Ovary (tissue), 9 donors: Measurements from ENCODE around the gene ZBED1. TPM values are rescaled to one million over a fixed set of nuclear protein-coding genes. Genes with fewer than 3 reads are reported as not detected.
"Not testable (repeated sequence)": the region's sequence is repeated elsewhere in the genome, so short reads cannot be mapped to it uniquely, and the experiment has no call there.

Source experiments
- DNase-seq, 5 donors: peaks; one replicate each; pipeline ENCODE4 v3.0.0-alpha.2; 2019 to 2020
- H3K27ac ChIP-seq, 2 donors: fragments of 200-600 bp; one replicate each; pipeline versions ENCODE4 v1.5.1 to v1.8.0; 2019 to 2022
- H3K27me3 ChIP-seq: fragments of 200-600 bp; one replicate; pipeline ENCODE4 v1.8.0; 2022
- H3K36me3 ChIP-seq: fragments of 200-600 bp; sonication (generic); one replicate; pipeline ENCODE4 v1.5.1; 2019
- H3K4me1 ChIP-seq: one replicate; pipeline ENCODE4 v1.8.1; 2013; ENCODE audit warnings: mild to moderate bottlenecking, moderate library complexity; ENCODE audit not compliant: insufficient read depth
- H3K4me3 ChIP-seq: fragments of 200-600 bp; sonication (generic); one replicate; pipeline ENCODE4 v1.5.1; 2017
- H3K9me3 ChIP-seq, 2 donors: fragments of 200-600 bp in 1 of 2; sonication (generic) in 1 of 2; one replicate each; pipeline versions ENCODE4 v1.5.1 to v1.8.1; 2013 to 2019; ENCODE audit warnings: mild to moderate bottlenecking in 1 of 2, moderate library complexity in 1 of 2
- EP300 ChIP-seq: sonication (generic); formaldehyde crosslinking; IDR thresholded peaks from one replicate; pipeline ENCODE4 v1.6.1; 2017; ENCODE audit warnings: antibody characterized with exemption
- POLR2A ChIP-seq: fragments of 450-650 bp; IDR thresholded peaks from one replicate; pipeline ENCODE4 v1.6.1; 2017; ENCODE audit warnings: antibody characterized with exemption, mild to moderate bottlenecking, moderate library complexity
- WGBS, 3 donors: extraction: QIAGEN DNeasy Blood & Tissue Kit in 1 of 3; methylation state at CpG; one replicate each; pipeline versions ENCODE4 v1.1.5 to v1.1.7; 2013 to 2017; 5-methylcytosine and 5-hydroxymethylcytosine counted together
- intact Hi-C, 4 donors: fragments of 100-400 bp; cut with DNase I; formaldehyde crosslinking; loops; one replicate each; pipeline versions ENCODE4 v1.11.0 to v1.15.1; 2022 to 2023
- polyA plus RNA-seq, 2 donors: library from polyadenylated mRNA; stranded (reverse); fragments of 200-250 nt in 1 of 2; fragments of 350-450 nt in 1 of 2; fragmentation: Illumina TruSeq in 1 of 2; extraction: RNeasy Lipid Tissue Mini Kit (QIAGEN cat#74804) in 1 of 2; gene quantifications; one replicate each; pipeline ENCODE4 v1.2.3, GENCODE V29; 2013 to 2014
- total RNA-seq, 7 donors: library from RNA; depleted of rRNA in 2 of 7; stranded (reverse); fragments of >200 nt in 2 of 7; fragmentation: NEBNext Ultra II Directional in 3 of 7; extraction: Animal tissue kit (Norgen Biotek cat#: 25700) in 3 of 7; gene quantifications; one replicate each; pipeline versions ENCODE4 v1.1.0 to v1.2.4, GENCODE V29; 2016 to 2023
- TF ChIP-seq, protein P1 (sequence below), 3 donors: fragments of 450-650 bp in 2 of 3; fragments of 200-600 bp in 1 of 3; IDR thresholded peaks; one replicate each; pipeline versions ENCODE4 v1.5.1 to v1.8.0; 2016 to 2022; ENCODE audit warnings: antibody characterized with exemption in 3 of 3, mild to moderate bottlenecking in 1 of 3
- donor health status: DM: no; HTN: no; CAD: no; lungs with moderate emphysema.
- donor health status: DM: no; HTN: no; CAD: no.
- donor health status: Bipolar disorder and iron deficiency.
- donor health status: DM: yes; HTN: yes; CAD: no.
- donor health status: DM: no; HTN: no; CAD: no.
- donor health status: DM: yes; HTN: yes; CAD: no.

The ZBED1 gene
- total and polyA plus RNA-seq, 9 donors = 23.4 to 39.0 (median 26.0) TPM

DNA sequence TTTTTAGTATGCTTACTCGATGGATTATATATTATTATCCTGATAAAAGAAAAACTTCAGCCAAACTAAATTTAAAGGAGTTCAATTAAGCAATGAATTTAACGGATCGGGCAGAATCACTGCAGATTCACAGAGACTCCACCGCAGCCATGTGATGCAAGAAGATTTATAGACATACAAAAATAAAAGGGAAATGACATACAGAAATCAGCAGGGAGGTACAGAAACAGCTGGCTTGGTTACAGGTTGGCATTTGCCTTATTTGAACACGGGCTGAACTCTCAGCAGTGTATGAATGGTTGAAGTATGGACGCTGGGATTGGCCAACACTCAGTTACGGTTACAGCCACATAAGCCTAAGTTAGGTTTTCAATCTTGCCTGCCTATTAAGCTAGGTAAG is 35.4 kb upstream of the ZBED1 start:
- Histone ChIP-seq H3K4me3 (no peak overlapping the region), H3K4me1 (peaks cover 5% of the 10 kb centered on the region), H3K36me3 (no peaks in the 10 kb centered on the region), H3K27ac (peak overlapping the region in 1 of 2 donors; percentile 8), H3K27me3 (no peaks in the 10 kb centered on the region), H3K9me3 (no peaks in the 10 kb centered on the region)
- DNase-seq = no peak
- 75 to 79% (median 76%) methylated on average over 7 of the region's 7 CpGs for WGBS, 3 donors
- TF ChIP-seq POLR2A (no peak), EP300 (no peak)
- TF ChIP-seq, protein P1, sequence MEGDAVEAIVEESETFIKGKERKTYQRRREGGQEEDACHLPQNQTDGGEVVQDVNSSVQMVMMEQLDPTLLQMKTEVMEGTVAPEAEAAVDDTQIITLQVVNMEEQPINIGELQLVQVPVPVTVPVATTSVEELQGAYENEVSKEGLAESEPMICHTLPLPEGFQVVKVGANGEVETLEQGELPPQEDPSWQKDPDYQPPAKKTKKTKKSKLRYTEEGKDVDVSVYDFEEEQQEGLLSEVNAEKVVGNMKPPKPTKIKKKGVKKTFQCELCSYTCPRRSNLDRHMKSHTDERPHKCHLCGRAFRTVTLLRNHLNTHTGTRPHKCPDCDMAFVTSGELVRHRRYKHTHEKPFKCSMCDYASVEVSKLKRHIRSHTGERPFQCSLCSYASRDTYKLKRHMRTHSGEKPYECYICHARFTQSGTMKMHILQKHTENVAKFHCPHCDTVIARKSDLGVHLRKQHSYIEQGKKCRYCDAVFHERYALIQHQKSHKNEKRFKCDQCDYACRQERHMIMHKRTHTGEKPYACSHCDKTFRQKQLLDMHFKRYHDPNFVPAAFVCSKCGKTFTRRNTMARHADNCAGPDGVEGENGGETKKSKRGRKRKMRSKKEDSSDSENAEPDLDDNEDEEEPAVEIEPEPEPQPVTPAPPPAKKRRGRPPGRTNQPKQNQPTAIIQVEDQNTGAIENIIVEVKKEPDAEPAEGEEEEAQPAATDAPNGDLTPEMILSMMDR (IDR thresholded peaks at IDR 0.05) = no peak
- intact Hi-C loops = no loop called here

DNA sequence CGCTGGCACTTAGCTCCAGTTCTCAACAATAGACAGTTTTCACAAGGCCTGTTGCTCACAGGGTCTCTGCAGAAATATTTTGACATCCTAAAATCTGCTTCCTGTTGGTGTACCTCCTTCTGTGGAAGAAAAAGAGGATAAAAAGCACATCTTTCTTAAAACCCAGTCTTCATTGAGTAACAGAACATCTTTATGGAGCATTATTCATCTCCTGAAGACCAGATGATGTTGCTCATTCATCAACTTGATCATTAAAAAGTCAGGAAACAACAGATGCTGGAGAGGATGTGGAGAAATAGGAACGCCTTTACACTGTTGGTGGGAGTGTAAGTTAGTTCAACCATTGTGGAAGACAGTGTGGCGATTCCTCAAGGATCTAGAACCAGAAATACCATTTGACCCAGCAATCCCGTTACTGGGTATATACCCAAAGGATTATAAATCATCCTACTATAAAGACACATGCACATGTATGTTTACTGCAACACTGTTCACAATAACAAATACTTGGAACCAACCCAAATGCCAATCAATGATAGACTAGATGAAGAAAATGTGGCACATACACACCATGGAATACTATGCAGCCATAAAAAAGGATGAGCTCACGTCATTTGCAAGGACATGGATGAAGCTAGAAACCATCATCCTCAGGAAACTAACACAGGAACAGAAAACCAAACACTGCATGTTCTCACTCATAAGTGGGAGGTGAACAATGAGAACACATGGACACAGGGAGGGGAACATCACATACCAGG is 33.7 kb upstream of the ZBED1 start:
- DNase-seq, H3K27ac ChIP-seq, H3K9me3 ChIP-seq: not testable (repeated sequence)

DNA sequence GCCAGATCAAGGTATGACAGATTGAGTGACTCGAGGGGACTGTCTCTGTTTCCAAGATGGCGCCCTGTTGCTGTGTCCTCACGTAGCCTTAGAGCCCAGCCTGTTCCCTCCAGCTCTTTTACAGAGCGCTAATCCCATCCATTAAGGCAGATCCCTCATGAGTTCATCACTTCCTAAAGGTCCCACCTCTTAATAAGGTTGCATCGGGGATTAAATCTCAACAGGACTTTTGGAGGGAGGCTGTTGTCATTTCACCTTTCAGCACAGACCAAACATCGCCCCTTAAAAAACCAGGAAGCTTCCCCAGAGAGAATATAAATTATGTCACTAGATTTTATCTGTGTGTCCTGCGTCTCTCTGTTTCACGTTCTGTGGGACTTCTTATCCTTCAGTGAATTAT is 32.6 kb upstream of the ZBED1 start:
- no peak overlapping the region for H3K27ac ChIP-seq
- H3K4me1 ChIP-seq = peaks cover 5% of the 10 kb centered on the region
- 56 to 60% (median 58%) methylated on average over 8 of the region's 8 CpGs for WGBS, 3 donors
- no peak for DNase-seq
- H3K4me3 ChIP-seq = no peak overlapping the region
- no peaks in the 10 kb centered on the region for H3K27me3 ChIP-seq
- intact Hi-C loops = no loop called here
- no peaks in the 10 kb centered on the region for H3K9me3 ChIP-seq
- TF ChIP-seq, protein P1 (IDR thresholded peaks at IDR 0.05) = no peak
- TF ChIP-seq POLR2A = no peak
- no peak for TF ChIP-seq EP300
- H3K36me3 ChIP-seq = no peaks in the 10 kb centered on the region

More for the DNA sequence above, 33.7 kb upstream of the ZBED1 start:
- H3K27me3 ChIP-seq, intact Hi-C loops, H3K4me3 ChIP-seq, H3K4me1 ChIP-seq, H3K36me3 ChIP-seq: not testable (repeated sequence)
- 58 to 67% (median 65%) methylated on average over 4 to 5 of the region's 5 CpGs for WGBS, 3 donors

DNA sequence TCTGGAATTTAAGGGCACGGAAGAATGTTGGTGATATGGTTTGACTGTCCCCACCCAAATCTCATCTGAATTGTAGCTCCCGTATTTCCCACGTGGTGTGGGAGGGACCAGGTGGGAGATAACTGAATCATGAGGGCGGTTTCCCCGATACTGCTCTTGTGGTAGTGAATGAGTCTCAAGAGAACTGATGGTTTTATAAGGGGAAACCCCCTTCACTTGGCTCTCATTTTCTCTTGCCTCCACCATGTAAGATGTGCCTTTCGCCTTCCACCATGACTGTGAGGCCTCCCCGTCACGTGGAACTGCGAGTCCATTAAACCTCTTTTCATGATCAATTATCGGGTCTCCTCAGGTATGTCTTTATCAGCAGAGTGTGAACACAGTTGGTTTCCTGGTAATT is 25.6 kb upstream of the ZBED1 start:
- Histone ChIP-seq H3K9me3 (no peaks in the 10 kb centered on the region), H3K36me3 (no peaks in the 10 kb centered on the region), H3K27ac (no peak overlapping the region), H3K4me3 (no peak overlapping the region), H3K27me3 (no peaks in the 10 kb centered on the region), H3K4me1 (no peaks in the 10 kb centered on the region)
- TF ChIP-seq EP300 (no peak), POLR2A (no peak)
- TF ChIP-seq, protein P1 (IDR thresholded peaks at IDR 0.05) = no peak
- intact Hi-C loops = no loop called here
- WGBS, 3 donors = 81 to 91% (median 81%) methylated on average over 10 of the region's 10 CpGs
- no peak for DNase-seq

DNA sequence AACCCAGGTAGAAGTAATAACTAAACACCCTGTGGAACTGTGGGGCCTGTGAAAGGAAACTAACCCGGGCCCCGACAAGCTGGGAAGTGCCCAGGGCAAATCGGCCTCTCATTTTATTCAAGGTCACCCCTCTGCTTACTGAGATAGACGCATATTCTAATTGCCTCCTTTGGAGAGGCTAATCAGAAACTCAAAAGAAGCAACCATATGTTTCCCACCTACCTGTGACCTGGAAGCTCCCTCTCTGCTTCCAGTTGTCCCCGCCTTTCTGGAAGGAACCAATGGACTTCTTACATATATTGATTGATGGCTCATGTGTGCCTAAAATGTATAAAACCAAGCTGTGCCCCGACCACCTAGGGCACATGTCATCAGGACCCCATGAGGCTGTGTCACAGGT is 23.1 kb upstream of the ZBED1 start:
- TF ChIP-seq, protein P1 (IDR thresholded peaks at IDR 0.05) = no peak
- TF ChIP-seq POLR2A = no peak
- 36 to 47% (median 40%) methylated on average over 6 of the region's 6 CpGs for WGBS, 3 donors
- Histone ChIP-seq H3K4me1 (no peaks in the 10 kb centered on the region), H3K9me3 (no peaks in the 10 kb centered on the region), H3K36me3 (no peaks in the 10 kb centered on the region), H3K4me3 (no peak overlapping the region), H3K27me3 (no peaks in the 10 kb centered on the region), H3K27ac (no peak overlapping the region)
- intact Hi-C loops = no loop called here
- no peak for DNase-seq
